ENCODE results near the gene PPM1H.
A peak's percentile ranks its signal among the peaks of the same experiment; 100 is the strongest.

Gene PPM1H

GRCh38 chr12:62799766-62800406 is 135.1 kb downstream of the PPM1H start:
- no peak overlapping the region for H3K4me2 ChIP-seq

GRCh38 chr12:62799126-62799736 is 135.7 kb downstream of the PPM1H start:
- Histone ChIP-seq H3K27ac (no peak overlapping the region), H3K9ac (no peak overlapping the region), H3K36me3 (peaks cover 0 to 5% (median 0%) of the 10 kb centered on the region in 11 experiments; a peak in 2 of 22 replicates), H3K27me3 (no peaks in the 10 kb centered on the region), H3K4me3 (no peak overlapping the region), H3K4me2 (no peak overlapping the region), H4K20me1 (no peaks in the 10 kb centered on the region), H3K9me3 (replicated peaks in 1 of 11) (no peaks in the 10 kb centered on the region), H3K4me1 (peaks cover 0 to 5% (median 0%) of the 10 kb centered on the region in 10 experiments; a peak in 2 of 20 replicates)
- no peak for TF ChIP-seq Cebpa-rat (IDR thresholded peaks at IDR 0.05)

More at GRCh38 chr12:62799766-62800406, 135.1 kb downstream of the PPM1H start:
- no peak overlapping the region for H3K9ac ChIP-seq
- no peak for TF ChIP-seq Cebpa-rat (IDR thresholded peaks at IDR 0.05)
- peaks cover 0 to 5% (median 0%) of the 10 kb centered on the region in 11 experiments; a peak in 2 of 22 replicates for H3K36me3 ChIP-seq
- H3K4me1 ChIP-seq: peaks cover 0 to 1% (median 0%) of the 10 kb centered on the region in 10 experiments; a peak in 3 of 20 replicates
- H3K9me3 ChIP-seq (replicated peaks in 1 of 11): no peaks in the 10 kb centered on the region
- no peaks in the 10 kb centered on the region for H3K27me3 ChIP-seq
- no peak overlapping the region for H3K27ac ChIP-seq
- H4K20me1 ChIP-seq: no peaks in the 10 kb centered on the region
- H3K4me3 ChIP-seq: no peak overlapping the region

- no peak overlapping the region for H3K4me3 ChIP-seq
- no peaks in the 10 kb centered on the region for H4K20me1 ChIP-seq
- H3K27me3 ChIP-seq: no peaks in the 10 kb centered on the region
- H3K4me2 ChIP-seq: 0 out of 22 replicates have a peak overlapping the region, but pooled peaks of 2 of the 11 experiments have one; percentile 17 to 20
- H3K36me3 ChIP-seq: no peaks in the 10 kb centered on the region
- no peak overlapping the region; a peak in 1 of 22 replicates for H3K27ac ChIP-seq
- H3K9ac ChIP-seq: no peak overlapping the region; a peak in 1 of 22 replicates
- no peak for TF ChIP-seq Cebpa-rat (IDR thresholded peaks at IDR 0.05)
- H3K4me1 ChIP-seq: peaks cover 4 to 30% (median 8%) of the 10 kb centered on the region in 10 experiments; a peak in 14 of 20 replicates
- H3K9me3 ChIP-seq (replicated peaks in 1 of 11): no peaks in the 10 kb centered on the region
Measured at GRCh38 chr12:62794218-62794583, 140.7 kb downstream of the PPM1H start.

- Histone ChIP-seq H3K4me1 (peaks cover 4 to 34% (median 8%) of the 10 kb centered on the region in 10 experiments; a peak in 14 of 20 replicates), H4K20me1 (no peaks in the 10 kb centered on the region), H3K36me3 (no peaks in the 10 kb centered on the region), H3K27ac (no peak overlapping the region), H3K27me3 (no peaks in the 10 kb centered on the region), H3K9me3 (replicated peaks in 1 of 11) (no peaks in the 10 kb centered on the region), H3K4me3 (no peak overlapping the region), H3K4me2 (no peak overlapping the region; a peak in 1 of 22 replicates), H3K9ac (no peak overlapping the region)
- TF ChIP-seq Cebpa-rat (IDR thresholded peaks at IDR 0.05): no peak
Measured at GRCh38 chr12:62793256-62794217, 141.4 kb downstream of the PPM1H start.

- Histone ChIP-seq H3K9ac (peak overlapping the region in 1 of 11 experiments; percentile 20; a peak in 2 of 22 replicates), H4K20me1 (no peaks in the 10 kb centered on the region), H3K4me1 (peaks cover 5 to 46% (median 9%) of the 10 kb centered on the region in 10 experiments; a peak in 14 of 20 replicates), H3K4me2 (peak overlapping the region in 6 of 11 experiments; percentile 6 to 20 (median 10); a peak in 6 of 22 replicates), H3K27me3 (no peaks in the 10 kb centered on the region), H3K9me3 (replicated peaks in 1 of 11) (no peaks in the 10 kb centered on the region), H3K4me3 (no peak overlapping the region), H3K36me3 (no peaks in the 10 kb centered on the region), H3K27ac (no peak overlapping the region)
- TF ChIP-seq Cebpa-rat (IDR thresholded peaks at IDR 0.05): no peak
Measured at GRCh38 chr12:62792236-62792870, 142.6 kb downstream of the PPM1H start.

- no peaks in the 10 kb centered on the region for H3K27me3 ChIP-seq
- H3K9me3 ChIP-seq (replicated peaks in 1 of 11): no peaks in the 10 kb centered on the region
- H3K4me3 ChIP-seq: no peak overlapping the region
- no peaks in the 10 kb centered on the region for H4K20me1 ChIP-seq
- no peak for TF ChIP-seq Cebpa-rat (IDR thresholded peaks at IDR 0.05)
- H3K4me1 ChIP-seq: peaks cover 12 to 71% (median 21%) of the 10 kb centered on the region in 10 experiments; a peak in 18 of 20 replicates
- peak overlapping the region in 1 of 11 experiments; percentile 19; a peak in 1 of 22 replicates for H3K27ac ChIP-seq
- H3K36me3 ChIP-seq: no peaks in the 10 kb centered on the region
- H3K4me2 ChIP-seq: peak overlapping the region in 3 of 11 experiments; percentile 5 to 38 (median 38); a peak in 5 of 22 replicates
- no peak overlapping the region for H3K9ac ChIP-seq
Measured at GRCh38 chr12:62789851-62790250, 145.1 kb downstream of the PPM1H start.

- Histone ChIP-seq H4K20me1 (no peaks in the 10 kb centered on the region), H3K4me3 (no peak overlapping the region), H3K4me2 (peak overlapping the region in 5 of 11 experiments; percentile 10 to 75 (median 41); a peak in 5 of 22 replicates), H3K36me3 (no peaks in the 10 kb centered on the region), H3K27me3 (no peaks in the 10 kb centered on the region), H3K9me3 (replicated peaks in 1 of 11) (no peaks in the 10 kb centered on the region), H3K9ac (no peak overlapping the region), H3K27ac (no peak overlapping the region), H3K4me1 (peaks cover 11 to 79% (median 20%) of the 10 kb centered on the region in 10 experiments; a peak in 18 of 20 replicates)
- no peak for TF ChIP-seq Cebpa-rat (IDR thresholded peaks at IDR 0.05)
Measured at GRCh38 chr12:62787611-62788010, 147.3 kb downstream of the PPM1H start.

- Histone ChIP-seq H3K27ac (no peak overlapping the region), H3K9me3 (replicated peaks in 1 of 11) (no peaks in the 10 kb centered on the region), H3K9ac (no peak overlapping the region), H4K20me1 (no peaks in the 10 kb centered on the region), H3K4me1 (peaks cover 5 to 75% (median 14%) of the 10 kb centered on the region in 10 experiments; a peak in 16 of 20 replicates), H3K4me2 (peak overlapping the region in 6 of 11 experiments; percentile 10 to 75 (median 34); a peak in 7 of 22 replicates), H3K36me3 (no peaks in the 10 kb centered on the region), H3K4me3 (no peak overlapping the region), H3K27me3 (no peaks in the 10 kb centered on the region)
- no peak for TF ChIP-seq Cebpa-rat (IDR thresholded peaks at IDR 0.05)
Measured at GRCh38 chr12:62787023-62787422, 147.9 kb downstream of the PPM1H start.

Data from BLaER1 treated with 17β-estradiol and CSF1 and Interleukin-3, amounts not matched to agents 10 nM and 100 nM (cell line).